Measurements from ENCODE around the gene ZNF423. TPM values are rescaled to one million over a fixed set of nuclear protein-coding genes. Genes with fewer than 3 reads are reported as not detected.
A peak's percentile ranks its signal among the peaks of the same experiment; 100 is the strongest.

Gene ZNF423
- polyA plus RNA-seq, 1 of the 3 experiments (the other 2 are of a cell fraction) = 1.2 TPM

GRCh38 chr16:49528060-49528865 lies 327.6 kb downstream of the ZNF423 start (continued):
- TF ChIP-seq, protein P1, sequence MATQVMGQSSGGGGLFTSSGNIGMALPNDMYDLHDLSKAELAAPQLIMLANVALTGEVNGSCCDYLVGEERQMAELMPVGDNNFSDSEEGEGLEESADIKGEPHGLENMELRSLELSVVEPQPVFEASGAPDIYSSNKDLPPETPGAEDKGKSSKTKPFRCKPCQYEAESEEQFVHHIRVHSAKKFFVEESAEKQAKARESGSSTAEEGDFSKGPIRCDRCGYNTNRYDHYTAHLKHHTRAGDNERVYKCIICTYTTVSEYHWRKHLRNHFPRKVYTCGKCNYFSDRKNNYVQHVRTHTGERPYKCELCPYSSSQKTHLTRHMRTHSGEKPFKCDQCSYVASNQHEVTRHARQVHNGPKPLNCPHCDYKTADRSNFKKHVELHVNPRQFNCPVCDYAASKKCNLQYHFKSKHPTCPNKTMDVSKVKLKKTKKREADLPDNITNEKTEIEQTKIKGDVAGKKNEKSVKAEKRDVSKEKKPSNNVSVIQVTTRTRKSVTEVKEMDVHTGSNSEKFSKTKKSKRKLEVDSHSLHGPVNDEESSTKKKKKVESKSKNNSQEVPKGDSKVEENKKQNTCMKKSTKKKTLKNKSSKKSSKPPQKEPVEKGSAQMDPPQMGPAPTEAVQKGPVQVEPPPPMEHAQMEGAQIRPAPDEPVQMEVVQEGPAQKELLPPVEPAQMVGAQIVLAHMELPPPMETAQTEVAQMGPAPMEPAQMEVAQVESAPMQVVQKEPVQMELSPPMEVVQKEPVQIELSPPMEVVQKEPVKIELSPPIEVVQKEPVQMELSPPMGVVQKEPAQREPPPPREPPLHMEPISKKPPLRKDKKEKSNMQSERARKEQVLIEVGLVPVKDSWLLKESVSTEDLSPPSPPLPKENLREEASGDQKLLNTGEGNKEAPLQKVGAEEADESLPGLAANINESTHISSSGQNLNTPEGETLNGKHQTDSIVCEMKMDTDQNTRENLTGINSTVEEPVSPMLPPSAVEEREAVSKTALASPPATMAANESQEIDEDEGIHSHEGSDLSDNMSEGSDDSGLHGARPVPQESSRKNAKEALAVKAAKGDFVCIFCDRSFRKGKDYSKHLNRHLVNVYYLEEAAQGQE (IDR thresholded peaks at IDR 0.05; ENCODE audit: low read depth, low read length) = no peak
- TF ChIP-seq, protein P2, sequence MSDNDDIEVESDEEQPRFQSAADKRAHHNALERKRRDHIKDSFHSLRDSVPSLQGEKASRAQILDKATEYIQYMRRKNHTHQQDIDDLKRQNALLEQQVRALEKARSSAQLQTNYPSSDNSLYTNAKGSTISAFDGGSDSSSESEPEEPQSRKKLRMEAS (IDR thresholded peaks at IDR 0.05; ENCODE audit: low read depth) = no peak

GRCh38 chr16:49527611-49528010 lies 328.3 kb downstream of the ZNF423 start:
- H3K4me3 ChIP-seq (ENCODE audit: low read depth in 2 of 2, low read length in 1 of 2) = peak overlapping the region; percentile 26 to 30; a peak in 2 of 4 replicates
- H4K20me1 ChIP-seq (ENCODE audit: insufficient read depth) = no peaks in the 10 kb centered on the region
- peak overlapping the region in 1 of 2 experiments; percentile 98; a peak in 2 of 4 replicates for H3K27ac ChIP-seq (ENCODE audit: low read depth in 2 of 2, low read length in 1 of 2)
- ChIA-PET CTCF (interaction anchor here (1.0 to 1.8 kb wide), 5 partner anchors 15 to 330 kb away, joined by 3 to 6 read pairs (median 4); no protein-coding TSS in a partner anchor), POLR2A (no interaction called here)
- H3F3A ChIP-seq (replicated peaks; ENCODE audit: insufficient read depth) = no peaks in the 10 kb centered on the region
- 66% methylated on average over 7 of the region's 7 CpGs for WGBS (ENCODE audit: low lambda C conversion rate)
- H3K9me3 ChIP-seq = no peaks in the 10 kb centered on the region
- H2AFZ ChIP-seq (ENCODE audit: low read depth) = peak overlapping the region; percentile 58; the same call in 1 of the 2 replicates
- peak; percentile 58 for DNase-seq
- TF ChIP-seq POLR2AphosphoS5 (IDR thresholded peaks at IDR 0.05; ENCODE audit: low read depth, low read length) (no peak), RFX5 (IDR thresholded peaks at IDR 0.05; ENCODE audit: low read length) (no peak), GATA2 (CRISPR knock-in tag; IDR thresholded peaks at IDR 0.05) (no peak), RXRA (IDR thresholded peaks at IDR 0.05; ENCODE audit: borderline replicate concordance, low read depth) (no peak), SMC3 (IDR thresholded peaks at IDR 0.05; ENCODE audit: low read depth, low read length) (no peak), RCOR1 (IDR thresholded peaks at IDR 0.05; ENCODE audit: low read length) (no peak), GABPA (IDR thresholded peaks at IDR 0.05; ENCODE audit: low read depth) (no peak), NRF1 (IDR thresholded peaks at IDR 0.05; ENCODE audit: low read depth, low read length) (no peak), TAF1 (IDR thresholded peaks at IDR 0.05; ENCODE audit: borderline replicate concordance, low read depth, low read length) (no peak), FOXM1 (IDR thresholded peaks at IDR 0.05; ENCODE audit: low read depth) (no peak), TCF12 (IDR thresholded peaks at IDR 0.05) (no peak)
- TF ChIP-seq, protein P2 (IDR thresholded peaks at IDR 0.05; ENCODE audit: low read depth) = no peak
- H3K4me1 ChIP-seq (ENCODE audit: control insufficient read depth in 1 of 2, insufficient read depth in 2 of 2, low read depth in 1 of 2, low read length in 1 of 2) = peaks cover 9 to 98% of the 10 kb centered on the region in 2 experiments; a peak in 3 of 4 replicates
- no peaks in the 10 kb centered on the region for H3K27me3 ChIP-seq (ENCODE audit: insufficient read depth)
- H3K4me2 ChIP-seq = peak overlapping the region; percentile 72
- no peaks in the 10 kb centered on the region for H3K36me3 ChIP-seq (replicated peaks in 1 of 2; ENCODE audit: control insufficient read depth in 1 of 2, insufficient read depth in 2 of 2, low read length in 1 of 2)
- no peaks in the 10 kb centered on the region for H3K79me2 ChIP-seq (ENCODE audit: insufficient read depth)
- H3K9me2 ChIP-seq = no peaks in the 10 kb centered on the region
- no peak overlapping the region for H3K9ac ChIP-seq
